GM12878 (cell line): ENCODE measurements around the gene JMY. TPM values are rescaled to one million over a fixed set of nuclear protein-coding genes. Genes with fewer than 3 reads are reported as not detected.

ENCODE experiments used
- BCL3 ChIP-seq: IDR thresholded peaks from 2 replicates; pipeline ENCODE4 v1.6.1; 2011; ENCODE audit warnings: borderline replicate concordance, low read depth, mild to moderate bottlenecking, moderate library complexity, low read length; ENCODE audit not compliant: insufficient read depth, poor library complexity, severe bottlenecking
- CHD2 ChIP-seq: IDR thresholded peaks from 2 replicates; pipeline ENCODE4 v1.6.1; 2011; ENCODE audit warnings: low read depth, low read length, improper control_type of control experiment, borderline replicate concordance
- JUND ChIP-seq: IDR thresholded peaks from 2 replicates; pipeline ENCODE4 v1.6.1; 2012; ENCODE audit warnings: low read depth, mild to moderate bottlenecking, low read length, improper control_type of control experiment, moderate library complexity
- MAX ChIP-seq: IDR thresholded peaks from 2 replicates; pipeline ENCODE4 v1.6.1; 2012; ENCODE audit warnings: low read depth, low read length, improper control_type of control experiment
- PAX5 ChIP-seq: IDR thresholded peaks from 2 replicates; pipeline ENCODE4 v1.6.1; 2011; ENCODE audit warnings: low read depth, low read length, borderline replicate concordance
- PAX8 ChIP-seq: fragments of 450-650 bp; IDR thresholded peaks from 2 replicates; pipeline ENCODE4 v1.6.1; 2017; ENCODE audit warnings: mild to moderate bottlenecking, moderate library complexity
- RUNX3 ChIP-seq: IDR thresholded peaks from 2 replicates; pipeline ENCODE4 v1.6.1; 2012; ENCODE audit warnings: low read length, inconsistent platforms
- SMC3 ChIP-seq: IDR thresholded peaks from 2 replicates; pipeline ENCODE4 v1.6.1; 2011; ENCODE audit warnings: low read length, improper control_type of control experiment, borderline replicate concordance
- TCF3 ChIP-seq: IDR thresholded peaks from 2 replicates; pipeline ENCODE4 v1.6.1; 2012; ENCODE audit warnings: low read depth, mild to moderate bottlenecking, low read length, borderline replicate concordance; ENCODE audit not compliant: insufficient read depth
- ZBTB40 ChIP-seq: fragments of 450-650 bp; IDR thresholded peaks from 2 replicates; pipeline ENCODE4 v1.6.1; 2016; ENCODE audit warnings: mild to moderate bottlenecking, moderate library complexity, borderline replicate concordance
- polyA plus RNA-seq, 11 experiments: library from polyadenylated mRNA; depleted of rRNA in 4 of 11; unstranded in 6 of 11; stranded (reverse) in 5 of 11; fragments of >200 nt; fragmentation: Nextera tagmentation in 4 of 11; fragmentation: Illumina TruSeq in 1 of 11; extraction: Ambion mirVana in 4 of 11; extraction: Trizol in 1 of 11; gene quantifications; 1 replicate in 1 of 11; 2 replicates in 10 of 11; pipeline versions ENCODE4 v1.2.1 to v1.2.3, GENCODE V29; 2011 to 2016; ENCODE audit warnings: inconsistent platforms in 2 of 11, missing spikeins in 2 of 11, low read depth in 1 of 11
- total RNA-seq, 4 experiments: library from RNA; depleted of rRNA in 3 of 4; stranded (reverse); fragments of >200 nt in 3 of 4; fragmentation: Illumina TruSeq in 1 of 4; extraction: Trizol in 1 of 4; gene quantifications; 2 replicates each; pipeline versions ENCODE4 v1.2.1 to v1.2.3, GENCODE V29; 2013 to 2021

The JMY gene
- total and polyA plus RNA-seq, 10 of the 15 experiments (the other 5 are each of a cell fraction or from before 2014, with no cell fraction given): 0.63 to 4.8 (median 2.4) TPM

GRCh38 chr5:79206541-79206940 lies 29.4 kb upstream of the JMY start (continued):
- no peak for TF ChIP-seq TCF3
- TF ChIP-seq CHD2: no peak
- TF ChIP-seq SMC3: no peak
- TF ChIP-seq MAX: no peak
- no peak for TF ChIP-seq ZBTB40
- no peak for TF ChIP-seq BCL3
- no peak for TF ChIP-seq JUND
- TF ChIP-seq RUNX3: no peak
- no peak for TF ChIP-seq PAX8
- no peak for TF ChIP-seq PAX5
- TF ChIP-seq, all 136 proteins: peak for 0
